ENCODE measurements around the gene TBX2.

TBX2 gene

DNA sequence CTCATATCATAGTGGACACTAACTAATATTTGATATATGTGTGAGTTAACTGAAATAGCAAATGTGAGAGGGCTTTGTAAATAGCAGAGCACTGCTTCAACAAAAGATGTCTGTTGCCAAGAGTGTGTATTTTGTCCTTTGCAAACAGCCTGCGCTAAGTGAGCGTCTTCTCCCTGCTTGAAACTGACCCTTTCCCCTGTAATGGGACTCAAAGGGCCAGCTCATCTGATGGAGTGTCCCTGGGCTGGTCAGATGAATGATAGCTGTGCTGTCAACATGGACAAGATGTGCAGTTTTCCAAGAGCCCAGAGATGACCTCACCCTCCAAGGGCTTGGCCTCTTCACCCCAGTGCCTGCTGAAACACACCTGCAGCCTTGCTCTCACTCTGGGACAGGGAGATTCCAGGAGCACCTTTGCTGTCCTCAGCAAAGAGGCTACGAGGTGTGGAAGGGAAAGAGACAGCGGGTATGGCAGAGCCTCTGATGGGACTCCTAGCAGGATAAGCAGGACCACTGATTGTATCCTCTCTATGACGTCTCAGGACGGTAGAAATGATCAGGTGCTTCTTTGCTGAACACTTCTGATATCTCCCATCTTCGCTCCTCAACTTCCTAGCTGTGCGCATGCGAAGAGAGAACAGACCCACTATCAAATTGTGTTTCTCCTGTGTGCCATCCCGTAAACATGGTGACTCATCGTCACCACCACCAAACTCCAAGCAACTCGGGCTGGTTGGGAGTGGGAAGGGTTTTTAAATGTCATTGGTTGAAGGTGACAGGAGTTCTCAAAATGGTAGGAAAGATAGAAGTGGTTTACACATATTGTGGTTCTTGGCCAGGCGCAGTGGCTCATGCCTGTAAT lies 35.8 kb upstream of the TBX2 start:
- Histone ChIP-seq H3K27ac (ENCODE audit: extremely low read depth, low read depth, low read length) (no peak overlapping the region), H3K36me3 (ENCODE audit: control insufficient read depth in 2 of 2, insufficient read depth in 1 of 2, low read length in 2 of 2) (no peaks in the 10 kb centered on the region), H3K4me1 (ENCODE audit: control insufficient read depth, insufficient read depth, low read length) (no peaks in the 10 kb centered on the region), H3K9me3 (ENCODE audit: control insufficient read depth, insufficient read depth, low read depth, low read length) (no peaks in the 10 kb centered on the region), H3K4me3 (ENCODE audit: low read depth, low read length) (no peak overlapping the region)
- TF ChIP-seq SP3 (tag by site-specific recombination; IDR thresholded peaks at IDR 0.05), result no peak
- TF ChIP-seq ZFP3 (tag by site-specific recombination; IDR thresholded peaks at IDR 0.05; ENCODE audit: low read depth), result no peak
- ChIA-PET CTCF (interaction anchor here (0.5 to 1.1 kb wide), 2 partner anchors 26 kb away, joined by 3 read pairs; no protein-coding TSS in a partner anchor), POLR2A (no interaction called here)

DNA sequence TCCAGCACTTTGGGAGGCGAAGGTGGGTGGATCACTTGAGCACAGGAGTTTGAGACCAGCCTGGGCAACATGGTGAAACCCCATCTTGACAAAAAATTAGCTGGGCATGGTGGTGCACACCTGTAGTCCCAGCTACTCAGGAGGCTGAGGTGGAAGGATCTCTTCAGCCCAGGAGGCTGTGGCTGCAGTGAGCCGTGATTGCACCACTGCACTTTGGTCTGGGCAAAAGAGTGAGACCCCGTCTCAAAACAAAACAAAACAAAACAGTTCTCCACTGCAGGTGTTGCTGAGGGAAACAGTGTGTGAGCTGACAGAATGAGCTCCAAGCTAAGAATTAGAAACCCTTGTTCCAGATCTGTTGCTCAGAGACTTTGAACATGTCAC lies 35.2 kb upstream of the TBX2 start:
- Histone ChIP-seq H3K36me3 (ENCODE audit: control insufficient read depth in 2 of 2, insufficient read depth in 1 of 2, low read length in 2 of 2) (no peaks in the 10 kb centered on the region), H3K9me3 (ENCODE audit: control insufficient read depth, insufficient read depth, low read depth, low read length) (no peaks in the 10 kb centered on the region), H3K27ac (ENCODE audit: extremely low read depth, low read depth, low read length) (no peak overlapping the region), H3K4me1 (ENCODE audit: control insufficient read depth, insufficient read depth, low read length) (no peaks in the 10 kb centered on the region), H3K4me3 (ENCODE audit: low read depth, low read length) (no peak overlapping the region)
- ChIA-PET POLR2A (no interaction called here), CTCF (interaction anchor here (1.1 kb wide), 1 partner anchor 26 kb away, joined by 3 read pairs; no protein-coding TSS in a partner anchor)
- TF ChIP-seq ZNF548 (tag by site-specific recombination; IDR thresholded peaks at IDR 0.05) (no peak), ZNF350 (tag by site-specific recombination; IDR thresholded peaks at IDR 0.05) (no peak), ZNF629 (tag by site-specific recombination; IDR thresholded peaks at IDR 0.05) (no peak), OSR2 (tag by site-specific recombination; IDR thresholded peaks at IDR 0.05) (no peak), ZNF585B (tag by site-specific recombination; IDR thresholded peaks at IDR 0.05) (no peak), SP7 (tag by site-specific recombination; IDR thresholded peaks at IDR 0.05) (no peak), ZNF658 (tag by site-specific recombination; IDR thresholded peaks at IDR 0.05) (no peak), ZNF624 (tag by site-specific recombination; IDR thresholded peaks at IDR 0.05) (no peak), ZNF529 (tag by site-specific recombination; IDR thresholded peaks at IDR 0.05; ENCODE audit: insufficient replicate concordance) (no peak), ZBTB21 (tag by site-specific recombination; IDR thresholded peaks at IDR 0.05) (no peak), ZNF16 (tag by site-specific recombination; IDR thresholded peaks at IDR 0.05; ENCODE audit: low read depth) (no peak), KLF9 (tag by site-specific recombination; IDR thresholded peaks at IDR 0.05; ENCODE audit: low read depth) (no peak), ZNF747 (tag by site-specific recombination; IDR thresholded peaks at IDR 0.05) (no peak)
- TF ChIP-seq, protein P1, sequence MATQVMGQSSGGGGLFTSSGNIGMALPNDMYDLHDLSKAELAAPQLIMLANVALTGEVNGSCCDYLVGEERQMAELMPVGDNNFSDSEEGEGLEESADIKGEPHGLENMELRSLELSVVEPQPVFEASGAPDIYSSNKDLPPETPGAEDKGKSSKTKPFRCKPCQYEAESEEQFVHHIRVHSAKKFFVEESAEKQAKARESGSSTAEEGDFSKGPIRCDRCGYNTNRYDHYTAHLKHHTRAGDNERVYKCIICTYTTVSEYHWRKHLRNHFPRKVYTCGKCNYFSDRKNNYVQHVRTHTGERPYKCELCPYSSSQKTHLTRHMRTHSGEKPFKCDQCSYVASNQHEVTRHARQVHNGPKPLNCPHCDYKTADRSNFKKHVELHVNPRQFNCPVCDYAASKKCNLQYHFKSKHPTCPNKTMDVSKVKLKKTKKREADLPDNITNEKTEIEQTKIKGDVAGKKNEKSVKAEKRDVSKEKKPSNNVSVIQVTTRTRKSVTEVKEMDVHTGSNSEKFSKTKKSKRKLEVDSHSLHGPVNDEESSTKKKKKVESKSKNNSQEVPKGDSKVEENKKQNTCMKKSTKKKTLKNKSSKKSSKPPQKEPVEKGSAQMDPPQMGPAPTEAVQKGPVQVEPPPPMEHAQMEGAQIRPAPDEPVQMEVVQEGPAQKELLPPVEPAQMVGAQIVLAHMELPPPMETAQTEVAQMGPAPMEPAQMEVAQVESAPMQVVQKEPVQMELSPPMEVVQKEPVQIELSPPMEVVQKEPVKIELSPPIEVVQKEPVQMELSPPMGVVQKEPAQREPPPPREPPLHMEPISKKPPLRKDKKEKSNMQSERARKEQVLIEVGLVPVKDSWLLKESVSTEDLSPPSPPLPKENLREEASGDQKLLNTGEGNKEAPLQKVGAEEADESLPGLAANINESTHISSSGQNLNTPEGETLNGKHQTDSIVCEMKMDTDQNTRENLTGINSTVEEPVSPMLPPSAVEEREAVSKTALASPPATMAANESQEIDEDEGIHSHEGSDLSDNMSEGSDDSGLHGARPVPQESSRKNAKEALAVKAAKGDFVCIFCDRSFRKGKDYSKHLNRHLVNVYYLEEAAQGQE (tag by site-specific recombination; IDR thresholded peaks at IDR 0.05), result no peak
- TF ChIP-seq, protein P2, sequence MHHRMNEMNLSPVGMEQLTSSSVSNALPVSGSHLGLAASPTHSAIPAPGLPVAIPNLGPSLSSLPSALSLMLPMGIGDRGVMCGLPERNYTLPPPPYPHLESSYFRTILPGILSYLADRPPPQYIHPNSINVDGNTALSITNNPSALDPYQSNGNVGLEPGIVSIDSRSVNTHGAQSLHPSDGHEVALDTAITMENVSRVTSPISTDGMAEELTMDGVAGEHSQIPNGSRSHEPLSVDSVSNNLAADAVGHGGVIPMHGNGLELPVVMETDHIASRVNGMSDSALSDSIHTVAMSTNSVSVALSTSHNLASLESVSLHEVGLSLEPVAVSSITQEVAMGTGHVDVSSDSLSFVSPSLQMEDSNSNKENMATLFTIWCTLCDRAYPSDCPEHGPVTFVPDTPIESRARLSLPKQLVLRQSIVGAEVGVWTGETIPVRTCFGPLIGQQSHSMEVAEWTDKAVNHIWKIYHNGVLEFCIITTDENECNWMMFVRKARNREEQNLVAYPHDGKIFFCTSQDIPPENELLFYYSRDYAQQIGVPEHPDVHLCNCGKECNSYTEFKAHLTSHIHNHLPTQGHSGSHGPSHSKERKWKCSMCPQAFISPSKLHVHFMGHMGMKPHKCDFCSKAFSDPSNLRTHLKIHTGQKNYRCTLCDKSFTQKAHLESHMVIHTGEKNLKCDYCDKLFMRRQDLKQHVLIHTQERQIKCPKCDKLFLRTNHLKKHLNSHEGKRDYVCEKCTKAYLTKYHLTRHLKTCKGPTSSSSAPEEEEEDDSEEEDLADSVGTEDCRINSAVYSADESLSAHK (tag by site-specific recombination; IDR thresholded peaks at IDR 0.05), result no peak
- TF ChIP-seq, protein P3, sequence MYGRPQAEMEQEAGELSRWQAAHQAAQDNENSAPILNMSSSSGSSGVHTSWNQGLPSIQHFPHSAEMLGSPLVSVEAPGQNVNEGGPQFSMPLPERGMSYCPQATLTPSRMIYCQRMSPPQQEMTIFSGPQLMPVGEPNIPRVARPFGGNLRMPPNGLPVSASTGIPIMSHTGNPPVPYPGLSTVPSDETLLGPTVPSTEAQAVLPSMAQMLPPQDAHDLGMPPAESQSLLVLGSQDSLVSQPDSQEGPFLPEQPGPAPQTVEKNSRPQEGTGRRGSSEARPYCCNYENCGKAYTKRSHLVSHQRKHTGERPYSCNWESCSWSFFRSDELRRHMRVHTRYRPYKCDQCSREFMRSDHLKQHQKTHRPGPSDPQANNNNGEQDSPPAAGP (tag by site-specific recombination; IDR thresholded peaks at IDR 0.05), result no peak
